ENCODE data around the gene GPR153. TPM values are rescaled to one million over a fixed set of nuclear protein-coding genes. Genes with fewer than 3 reads are reported as not detected.

The GPR153 gene
- total and polyA plus RNA-seq, 2 of the 13 experiments (the other 11 are each of a cell fraction or from before 2014, with no cell fraction given): 0.22 to 0.31 TPM

- Histone ChIP-seq H3K4me3 (replicated peaks in 1 of 3; ENCODE audit: insufficient read depth in 1 of 3, low read depth in 2 of 3, low read length in 3 of 3) (no peak overlapping the region), H2AFZ (ENCODE audit: low read length) (no peak overlapping the region), H3K4me2 (ENCODE audit: low read depth, low read length) (no peak overlapping the region), H3K36me3 (replicated peaks in 1 of 2; ENCODE audit: control insufficient read depth in 1 of 2, insufficient read depth in 2 of 2, low read length in 2 of 2) (no peaks in the 10 kb centered on the region), H3K27ac (ENCODE audit: extremely low read length, insufficient read depth, low read length) (no peak overlapping the region), H3K4me1 (ENCODE audit: insufficient read depth, low read length) (peaks cover 42% of the 10 kb centered on the region), H3K9me3 (ENCODE audit: low read length) (no peaks in the 10 kb centered on the region), H3K79me2 (ENCODE audit: insufficient read depth, low read length) (no peaks in the 10 kb centered on the region), H3K9ac (ENCODE audit: insufficient read depth, low read depth, low read length) (no peak overlapping the region), H3K27me3 (ENCODE audit: control insufficient read depth in 1 of 2, insufficient read depth in 2 of 2, low read length in 2 of 2) (peaks cover 15 to 57% of the 10 kb centered on the region in 2 experiments), H4K20me1 (ENCODE audit: insufficient read depth, low read length) (0 out of 2 replicates have a peak, but pooled peaks cover 5% of the 10 kb centered on the region)
- no TSS peak for BruUV-seq (replicated peaks)
- DNase-seq (ENCODE audit: low spot score) (no peak), FAIRE-seq (no peak), ATAC-seq (no peak)
- in situ Hi-C loops (cut with HindIII; ENCODE audit: extremely low pct_ligation_motif_present, low pct_unique_long_range_greater_than_20kb) (loop anchor here (5.0 to 10.0 kb wide), 3 partner anchors 38 to 170 kb away; partner anchors contain the start of gene HES2), intact Hi-C loops (cut with micrococcal nuclease; ENCODE audit: unreplicated experiment) (loop anchor here (5.0 to 10.0 kb wide), 2 partner anchors 140 to 148 kb away; partner anchors contain the start of gene ACOT7)
- 41% methylated on average over 24 of the region's 24 CpGs for WGBS (ENCODE audit: low lambda C conversion rate)
- CTCF ChIA-PET (ENCODE audit: low intra/inter-chr PET ratio, low total read pairs): interaction anchor here (1.6 to 1.9 kb wide), 2 partner anchors 39 to 192 kb away, joined by 7 to 9 read pairs; partner anchors contain the start of gene RNF207
- peak; percentile 70 for TF ChIP-seq PCBP2 (optimal IDR thresholded peaks at IDR 0.05; ENCODE audit: low read depth, low read length, poor library complexity, severe bottlenecking)
- TF ChIP-seq PCBP1 (IDR thresholded peaks at IDR 0.05; ENCODE audit: borderline replicate concordance, low read depth, low read length): peak; percentile 95
- TF ChIP-seq, protein P1, sequence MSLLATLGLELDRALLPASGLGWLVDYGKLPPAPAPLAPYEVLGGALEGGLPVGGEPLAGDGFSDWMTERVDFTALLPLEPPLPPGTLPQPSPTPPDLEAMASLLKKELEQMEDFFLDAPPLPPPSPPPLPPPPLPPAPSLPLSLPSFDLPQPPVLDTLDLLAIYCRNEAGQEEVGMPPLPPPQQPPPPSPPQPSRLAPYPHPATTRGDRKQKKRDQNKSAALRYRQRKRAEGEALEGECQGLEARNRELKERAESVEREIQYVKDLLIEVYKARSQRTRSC (CRISPR knock-in tag; IDR thresholded peaks at IDR 0.05; ENCODE audit: low read depth): no peak
- no peak for TF ChIP-seq CREB3 (CRISPR knock-in tag; IDR thresholded peaks at IDR 0.05)
- no peak for TF ChIP-seq ZBTB40 (IDR thresholded peaks at IDR 0.05)
- TF ChIP-seq ZBTB40 (CRISPR knock-in tag; IDR thresholded peaks at IDR 0.05): no peak
- 0 out of 2 replicates have a peak, but pooled peaks have one; percentile 2 for TF ChIP-seq ZSCAN29 (CRISPR knock-in tag; conservative IDR thresholded peaks at IDR 0.05)
- TF ChIP-seq PAWR (CRISPR knock-in tag; IDR thresholded peaks at IDR 0.05; ENCODE audit: borderline replicate concordance): 0 out of 2 replicates have a peak, but pooled peaks have one; percentile 1
- TF ChIP-seq NPAS2 (CRISPR knock-in tag; IDR thresholded peaks at IDR 0.05; ENCODE audit: borderline replicate concordance): peak; percentile 4; the same call in 1 of the 2 replicates
- POLR2A ChIA-PET: interaction anchor here (0.8 kb wide), 1 partner anchor 9 kb away, joined by 4 read pairs; the partner anchor contains the start of gene ICMT
Observed at GRCh38 chr1:6244401-6245049, 16.4 kb downstream of the GPR153 start.

Data from HepG2 (cell line).